HG02642 (cell line): ENCODE results near the gene TM9SF3.

ENCODE experiments used
- ATAC-seq: cut with Tn5 transposase; IDR thresholded peaks from one replicate; pipeline ENCODE4 v1.9.1; 2021; ENCODE audit warnings: mild to moderate bottlenecking; ENCODE audit not compliant: unreplicated experiment, poor library complexity

Gene TM9SF3

DNA sequence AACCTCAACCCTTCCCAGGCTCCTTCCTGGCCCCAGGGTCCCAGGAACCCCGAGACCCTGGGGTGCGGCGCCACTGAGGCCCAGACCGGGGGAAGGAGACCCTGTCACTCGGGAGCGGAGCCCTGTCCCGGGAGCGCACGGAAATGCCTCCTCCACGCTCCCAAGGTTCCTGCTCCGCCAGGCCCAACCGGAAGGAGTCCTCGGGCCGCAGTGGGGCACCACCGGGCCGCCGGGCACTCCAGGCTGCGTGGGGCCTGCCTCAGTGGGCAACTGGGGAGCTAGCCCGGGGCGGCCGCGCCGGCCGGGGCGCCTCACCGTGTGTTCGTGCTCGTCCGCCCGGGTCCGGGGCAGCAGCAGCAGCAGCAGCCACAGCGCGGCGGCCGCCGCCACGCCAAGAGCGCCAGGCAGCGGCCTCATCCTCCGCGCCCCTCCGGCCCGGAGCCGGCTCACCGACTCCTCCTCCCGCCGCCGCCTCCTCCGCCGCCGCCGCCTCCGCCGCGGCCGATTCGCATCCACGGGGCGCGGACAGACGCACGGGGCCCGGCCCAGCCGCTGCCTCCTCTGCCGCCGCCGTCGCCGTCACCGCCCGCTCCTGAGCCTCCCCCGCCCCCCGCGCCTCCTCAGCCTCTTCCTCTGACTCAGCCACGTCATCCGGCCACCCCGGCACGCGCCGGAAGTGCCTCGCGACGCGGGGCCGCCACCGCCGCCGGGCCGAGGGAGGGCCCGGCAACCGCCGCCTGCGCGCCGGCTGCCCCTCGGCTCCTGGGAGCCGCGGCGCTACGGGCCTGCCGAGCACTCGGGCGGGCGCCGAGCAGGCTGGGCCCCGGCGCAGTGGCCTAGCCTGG, at the start of gene TM9SF3:
Gene TM9SF3, minus strand, starts transcription at position 594 of the 845 bp plus-strand sequence. Its CDS starts 177 bp downstream, at position 417.
- ATAC-seq = peak; percentile 79

DNA sequence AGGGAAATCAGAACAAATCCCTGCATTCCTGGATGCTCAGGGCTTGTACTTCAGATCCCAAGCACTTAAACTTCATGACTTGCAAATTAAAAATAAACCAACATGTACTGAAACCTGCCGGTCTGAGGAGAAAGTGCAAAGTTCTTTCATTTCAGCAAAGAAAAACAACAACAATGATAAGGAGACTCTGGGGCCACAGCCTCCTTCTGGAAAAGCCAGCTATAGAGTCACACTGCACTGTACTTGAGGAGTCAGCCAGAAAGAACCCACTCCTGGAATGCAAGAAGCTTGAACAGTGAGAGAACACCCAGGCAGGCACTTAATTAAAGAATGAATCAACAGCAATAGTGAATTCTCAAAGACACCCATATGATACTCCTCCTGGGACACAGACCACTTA, 49.7 kb upstream of the TM9SF3 start:
- ATAC-seq = no peak

DNA sequence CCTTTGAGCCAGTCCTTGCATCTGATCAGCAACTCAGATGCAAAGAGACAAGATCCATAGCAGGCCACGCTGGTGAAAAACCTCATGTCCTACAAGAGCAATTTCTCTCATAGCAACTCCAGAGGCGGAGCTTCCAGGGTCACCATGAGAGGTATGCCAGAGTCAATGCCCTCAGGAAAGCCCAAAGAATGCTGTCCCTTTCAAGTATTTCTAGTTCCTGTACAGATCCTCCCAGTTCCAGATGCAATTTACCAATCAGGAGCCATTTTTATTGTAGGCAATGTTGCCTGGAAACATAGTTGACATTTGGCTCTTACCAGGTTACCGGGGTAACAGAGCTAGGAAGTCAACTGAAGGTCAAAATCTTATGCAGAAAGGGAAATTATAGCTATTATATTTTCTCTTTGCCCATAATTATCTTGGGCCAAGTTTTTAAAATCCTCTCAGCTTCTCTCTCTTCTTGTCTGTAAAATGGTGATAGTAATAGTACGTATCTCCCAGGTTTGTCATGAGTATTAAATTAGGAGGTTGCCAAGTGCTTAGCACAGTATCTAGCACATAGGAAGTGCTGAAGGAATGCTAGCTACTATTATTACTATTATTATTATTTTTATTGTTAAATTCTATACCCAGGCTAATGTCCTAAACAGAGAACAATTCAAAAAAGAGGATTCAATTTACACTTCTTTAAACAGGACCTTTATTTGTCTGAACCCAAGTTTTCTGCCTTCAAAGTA, 46.3 kb upstream of the TM9SF3 start:
- no peak for ATAC-seq

DNA sequence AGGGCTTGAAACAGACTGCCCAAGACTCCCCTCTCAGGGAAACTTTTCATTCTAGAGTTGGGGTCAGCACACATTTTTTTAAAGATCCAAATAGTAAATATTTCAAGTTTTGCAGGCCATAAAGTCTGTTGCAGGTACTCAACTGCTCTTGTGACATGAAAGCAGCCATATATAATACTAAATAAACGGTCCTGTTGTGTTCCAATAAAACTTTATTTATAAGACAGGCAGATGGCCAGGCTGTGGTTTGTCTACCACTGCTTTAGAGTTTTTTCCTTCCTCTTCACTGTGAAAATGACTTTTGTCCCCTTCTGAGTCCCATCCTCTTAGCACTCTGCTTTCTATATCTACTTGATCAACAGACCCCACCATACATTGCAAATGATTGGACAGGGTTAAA, 40.5 kb upstream of the TM9SF3 start:
- ATAC-seq = no peak

DNA sequence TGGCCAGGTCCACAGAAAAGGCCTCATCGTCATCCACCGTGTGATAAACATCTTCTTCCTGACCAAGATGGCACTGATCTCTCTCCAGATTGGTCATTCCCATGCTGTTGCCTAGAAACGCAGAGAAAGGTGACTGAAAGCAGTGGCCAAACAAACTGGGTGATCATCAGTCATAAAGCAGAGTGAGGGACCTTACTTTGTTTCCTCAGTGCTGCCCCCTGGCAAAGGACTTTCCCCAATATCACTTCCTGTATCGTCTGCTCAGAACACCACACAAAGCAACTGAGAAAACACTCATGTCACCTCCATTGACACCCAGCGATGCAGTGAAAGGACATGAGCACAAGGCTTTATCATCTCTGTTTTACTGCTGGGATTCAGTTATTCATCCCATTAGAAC, 40.0 kb upstream of the TM9SF3 start:
- no peak for ATAC-seq

DNA sequence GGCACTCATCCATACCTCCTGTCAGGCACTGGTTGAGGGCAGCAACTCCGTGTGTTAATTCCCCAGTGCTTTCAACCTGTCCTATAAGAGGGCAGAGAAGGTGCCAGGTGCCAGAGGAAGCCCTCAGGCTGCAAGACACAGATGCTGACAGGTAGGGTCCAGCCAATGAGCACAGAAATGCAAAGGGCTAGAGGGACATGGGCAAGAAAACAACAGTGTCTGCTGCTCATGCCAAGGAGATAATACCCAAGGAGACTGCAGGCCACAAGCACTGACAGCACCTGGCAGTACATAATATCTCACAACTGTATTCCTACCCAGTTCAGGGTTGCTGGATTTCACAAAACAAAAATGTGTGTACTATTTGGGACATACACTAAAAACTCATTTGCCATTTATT, 38.4 kb upstream of the TM9SF3 start:
- ATAC-seq = no peak

DNA sequence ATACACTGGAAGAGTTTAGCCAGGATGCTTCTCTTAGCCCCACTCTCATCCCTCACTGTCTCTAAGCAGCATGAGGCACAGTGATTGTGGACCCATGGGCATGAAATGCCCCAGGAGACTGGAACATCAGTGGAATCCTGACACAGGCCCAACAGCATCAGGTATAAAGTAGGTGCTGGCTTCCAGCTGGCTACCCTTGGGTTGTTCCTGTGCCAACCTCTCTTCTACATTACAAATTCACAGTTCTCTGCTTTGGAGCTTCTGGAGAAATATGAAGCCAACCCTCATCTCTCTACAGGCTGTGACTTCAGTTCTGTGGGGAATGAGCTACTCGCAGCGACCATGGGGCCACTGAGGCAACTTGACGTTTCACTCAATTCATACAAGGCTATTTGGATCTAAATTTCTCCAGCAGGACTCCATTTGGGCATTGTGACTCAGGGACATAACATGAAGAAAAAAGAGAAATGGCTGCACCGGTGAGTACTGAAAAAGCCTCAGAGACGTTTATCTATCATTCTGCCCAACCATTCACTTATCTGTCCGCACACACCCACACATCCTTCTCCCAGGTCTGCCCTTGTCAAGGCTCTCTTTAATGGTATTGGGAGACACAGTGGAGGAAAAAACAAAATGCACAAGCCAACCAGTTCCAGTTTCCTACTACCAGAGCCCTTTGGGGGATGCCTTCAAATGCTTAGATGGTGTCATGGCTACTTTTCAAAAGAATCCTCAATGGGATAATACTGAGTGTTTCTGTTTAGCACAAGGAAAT, 35.4 kb upstream of the TM9SF3 start:
- ATAC-seq = no peak

DNA sequence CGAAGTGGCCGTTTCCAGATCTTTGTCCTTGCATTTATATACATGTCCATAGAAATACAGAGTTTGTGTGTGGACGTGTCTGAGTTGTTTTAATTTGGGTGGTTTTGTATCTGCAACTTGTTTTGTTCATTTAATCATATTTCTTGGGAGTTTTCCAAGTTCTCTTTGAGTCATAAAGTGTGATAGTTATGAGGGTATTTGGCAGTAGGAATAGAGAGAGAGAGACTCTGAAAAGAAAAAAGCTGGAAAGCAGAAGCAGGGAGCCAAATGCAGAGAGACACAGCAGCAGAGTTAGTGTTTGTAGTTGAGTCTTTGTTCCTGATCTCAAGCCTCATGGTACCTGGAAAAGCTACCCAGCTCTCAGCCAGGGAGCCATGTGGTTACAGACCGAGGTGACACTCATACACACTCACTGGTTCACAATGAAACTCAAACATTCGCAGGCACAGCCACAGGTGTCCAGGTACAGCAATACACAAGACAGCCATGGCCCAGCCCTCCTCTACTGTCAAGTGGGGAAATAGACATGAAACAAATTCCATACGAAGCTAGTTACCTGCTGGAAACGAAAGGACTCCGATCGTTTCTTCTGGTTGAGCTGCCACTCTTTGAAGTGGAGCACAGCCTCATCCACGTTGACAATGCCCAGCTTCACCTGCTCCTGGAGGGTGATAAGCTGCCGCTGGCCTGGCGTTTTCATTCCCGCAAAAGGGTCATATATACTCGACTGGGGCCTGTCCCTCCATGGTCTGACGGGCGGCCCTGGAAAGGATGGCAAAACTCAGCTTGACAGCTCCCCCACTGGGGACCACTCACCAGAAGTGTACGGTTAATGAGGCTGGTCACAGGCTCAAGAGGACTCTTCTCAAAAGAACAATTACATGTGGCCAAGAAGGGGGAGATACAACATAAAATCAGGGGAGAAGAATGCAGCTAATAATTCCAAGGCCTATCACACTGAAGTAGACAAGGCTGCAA, 33.3 kb upstream of the TM9SF3 start:
- ATAC-seq = no peak

DNA sequence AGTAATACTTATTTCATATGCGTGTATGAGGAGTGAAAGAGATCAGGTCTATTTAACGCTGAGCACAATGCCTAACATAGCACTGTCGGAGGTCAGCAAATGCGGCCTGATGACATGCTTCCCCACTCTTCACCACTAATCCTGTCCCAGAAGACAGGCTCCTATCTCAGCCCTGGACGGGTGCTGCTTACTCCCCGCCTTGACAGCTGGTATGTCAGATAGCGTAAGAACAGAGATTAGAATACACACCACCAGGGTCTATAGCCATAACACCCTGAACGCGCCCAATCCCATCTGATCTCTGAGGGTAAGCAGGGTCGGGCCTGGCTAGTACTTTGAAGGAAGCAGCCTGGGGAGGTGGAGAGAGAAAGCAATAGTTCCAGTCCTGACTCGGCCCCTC, 32.3 kb upstream of the TM9SF3 start:
- no peak for ATAC-seq

DNA sequence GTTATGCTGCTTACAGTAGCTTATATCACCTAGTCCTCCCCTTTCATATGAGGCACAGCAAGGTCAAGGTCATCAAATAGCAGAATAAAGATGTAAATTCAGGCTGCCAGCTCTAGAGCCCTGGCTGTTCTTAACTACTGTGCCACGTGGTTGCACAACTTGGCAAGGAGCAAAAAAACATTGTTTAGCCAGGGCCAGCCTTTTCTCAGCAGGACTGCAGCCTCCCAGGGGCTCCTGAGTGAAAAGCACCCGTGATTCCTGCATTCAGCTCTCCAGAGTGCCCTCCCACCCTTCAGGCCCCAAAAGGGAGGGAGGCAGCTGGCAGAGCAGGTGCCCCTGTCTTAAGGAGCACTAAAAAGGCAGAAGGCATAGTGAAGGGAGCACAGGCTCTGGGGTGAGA, 31.8 kb upstream of the TM9SF3 start:
- no peak for ATAC-seq

DNA sequence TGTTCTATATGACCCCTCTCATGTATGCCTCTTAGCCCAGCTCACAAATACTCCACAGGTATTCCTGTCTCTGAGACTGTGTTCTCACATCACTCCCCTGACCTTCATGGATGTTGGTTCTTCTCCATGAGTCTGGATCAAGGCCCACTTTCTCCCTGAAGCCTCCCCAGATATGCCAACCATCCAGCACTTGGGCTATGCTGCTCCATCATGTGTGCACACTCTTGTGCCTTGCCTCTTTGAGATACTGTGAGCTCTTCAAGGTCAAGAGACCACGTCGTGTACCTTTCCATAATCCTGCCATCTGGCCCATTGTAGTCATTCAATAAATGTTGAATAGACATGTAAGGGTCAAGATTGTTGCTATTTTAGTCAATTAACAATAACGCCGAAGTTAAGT, 30.1 kb upstream of the TM9SF3 start:
- no peak for ATAC-seq

DNA sequence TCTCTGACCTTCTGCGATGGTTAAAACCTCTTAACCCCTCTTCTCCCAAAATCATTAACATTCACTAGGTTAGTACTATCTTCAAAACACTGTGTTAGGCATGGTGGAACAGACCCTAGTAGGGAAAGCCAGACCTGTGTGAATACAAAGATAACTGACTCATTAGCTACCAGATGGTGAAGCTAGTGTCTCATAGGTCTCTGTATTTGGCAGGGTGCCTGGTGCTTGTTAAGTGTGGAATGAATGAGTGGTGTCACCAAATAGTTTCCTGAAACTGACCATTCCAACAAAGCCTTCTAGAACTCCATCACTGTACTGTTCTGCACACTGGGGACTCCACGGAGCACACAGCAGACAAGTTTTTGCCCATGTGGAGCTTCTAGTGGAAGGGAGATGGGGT, 27.7 kb upstream of the TM9SF3 start:
- no peak for ATAC-seq

DNA sequence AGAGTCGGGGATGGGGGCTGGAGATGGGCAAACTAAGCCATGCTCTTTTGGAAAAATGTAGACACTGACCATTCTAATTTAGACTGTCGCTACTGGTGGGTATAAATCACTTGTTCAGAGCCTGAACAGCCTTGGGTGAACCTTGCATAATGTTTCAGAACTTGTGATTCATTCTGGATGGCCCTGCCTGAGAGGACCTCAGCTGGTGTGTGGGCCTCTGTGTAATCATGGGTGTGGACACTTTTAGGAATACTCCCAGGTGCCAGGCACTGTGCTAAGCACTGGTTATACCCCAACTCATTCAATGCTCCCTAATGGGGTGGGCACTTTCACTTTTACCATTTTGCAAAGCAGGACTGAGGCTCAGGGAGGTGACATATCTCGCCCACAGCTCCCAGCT, 26.8 kb upstream of the TM9SF3 start:
- ATAC-seq = no peak

DNA sequence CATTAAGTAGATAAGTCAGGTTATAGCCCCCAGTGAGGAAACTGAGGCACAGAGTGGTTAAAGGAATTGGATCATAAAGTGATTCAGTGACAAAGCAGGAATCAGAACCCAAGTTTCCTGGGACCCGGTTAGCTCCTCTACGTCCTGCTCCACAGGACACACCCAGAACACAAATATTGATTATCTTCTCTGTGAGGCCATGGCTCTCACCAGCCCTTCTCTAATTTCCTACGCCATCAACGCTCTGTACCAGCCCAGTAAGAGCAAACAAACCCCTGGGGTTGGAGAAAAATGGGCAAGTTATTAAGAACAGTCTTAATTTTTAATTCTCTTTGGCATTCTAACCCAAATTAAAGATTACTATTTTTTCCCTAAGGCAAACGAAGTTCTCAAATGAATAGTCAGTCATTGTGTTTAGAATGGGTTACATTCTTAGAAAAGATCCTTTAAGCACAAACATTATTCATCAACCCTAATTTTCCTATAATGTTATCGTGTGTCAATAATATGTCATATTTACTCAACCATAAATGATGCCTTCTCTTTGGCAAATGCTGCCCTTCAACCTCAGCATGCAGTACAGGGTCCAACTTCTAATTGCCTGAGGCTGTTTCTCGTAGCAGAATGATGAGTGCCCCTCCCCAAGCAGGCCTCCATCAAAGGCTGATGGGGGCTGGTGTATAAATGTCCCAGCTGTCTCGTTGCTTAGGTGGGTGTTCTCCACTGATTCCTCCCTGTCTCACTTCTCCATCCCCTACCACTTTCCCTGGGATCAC, 25.4 kb upstream of the TM9SF3 start:
- ATAC-seq = no peak

DNA sequence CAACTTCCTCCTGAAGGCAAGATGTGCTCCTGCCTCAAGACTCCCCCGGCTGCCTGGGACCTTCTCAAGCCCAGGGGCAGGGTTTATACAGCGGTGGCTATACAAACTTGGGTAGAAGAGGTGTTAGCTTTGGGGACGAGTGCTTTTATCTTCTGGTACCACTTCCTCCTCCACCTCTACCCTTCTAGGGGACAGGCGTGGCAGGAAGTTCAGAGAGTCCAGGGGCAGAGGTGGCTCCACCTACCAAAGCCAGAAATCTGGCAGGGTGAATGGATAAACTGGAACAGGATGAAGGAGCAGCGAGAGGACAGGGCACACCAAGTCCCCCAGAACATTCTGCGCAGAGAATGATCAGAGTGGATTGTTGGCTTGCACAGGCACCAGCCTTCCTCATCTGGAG, 24.0 kb upstream of the TM9SF3 start:
- ATAC-seq = no peak

DNA sequence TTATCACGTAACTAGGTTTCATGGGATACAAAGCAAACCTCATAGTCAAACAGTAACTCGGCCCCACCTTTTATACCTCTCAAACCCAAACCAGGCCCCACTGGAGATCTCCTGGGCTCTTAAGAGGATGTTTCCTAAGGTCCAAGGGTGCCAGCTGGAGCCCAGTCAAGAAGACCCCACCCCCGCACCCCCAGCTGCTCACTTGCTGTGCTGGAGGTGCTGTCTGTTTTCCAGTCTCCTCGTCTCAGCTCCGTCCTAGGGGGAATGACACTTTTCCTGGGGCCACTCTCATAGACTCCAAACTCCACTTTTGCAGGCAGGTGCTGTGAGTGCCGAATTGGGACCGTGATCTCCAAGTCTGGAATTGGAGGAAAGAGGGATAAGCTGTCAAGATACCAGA, 22.7 kb upstream of the TM9SF3 start:
- ATAC-seq = no peak

DNA sequence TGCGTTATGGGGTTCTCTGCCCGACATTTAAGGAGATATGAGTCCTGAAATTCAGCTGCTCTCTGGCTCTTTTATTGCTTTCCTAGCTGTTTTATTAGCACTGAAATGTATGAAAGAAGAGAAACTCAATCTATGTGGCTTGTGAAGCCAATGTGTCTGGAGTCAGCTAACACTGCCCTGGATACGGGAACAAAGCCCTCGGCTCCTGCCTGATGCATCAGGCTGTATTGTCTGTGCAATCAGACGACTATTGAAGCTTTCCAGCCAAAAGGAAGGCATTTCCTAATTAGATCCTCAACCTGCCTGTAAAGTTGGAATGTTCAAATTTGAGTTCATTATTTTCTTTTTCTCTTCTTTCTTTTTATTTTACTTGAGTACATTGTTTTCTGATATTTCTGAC, 22.0 kb upstream of the TM9SF3 start:
- ATAC-seq = no peak

DNA sequence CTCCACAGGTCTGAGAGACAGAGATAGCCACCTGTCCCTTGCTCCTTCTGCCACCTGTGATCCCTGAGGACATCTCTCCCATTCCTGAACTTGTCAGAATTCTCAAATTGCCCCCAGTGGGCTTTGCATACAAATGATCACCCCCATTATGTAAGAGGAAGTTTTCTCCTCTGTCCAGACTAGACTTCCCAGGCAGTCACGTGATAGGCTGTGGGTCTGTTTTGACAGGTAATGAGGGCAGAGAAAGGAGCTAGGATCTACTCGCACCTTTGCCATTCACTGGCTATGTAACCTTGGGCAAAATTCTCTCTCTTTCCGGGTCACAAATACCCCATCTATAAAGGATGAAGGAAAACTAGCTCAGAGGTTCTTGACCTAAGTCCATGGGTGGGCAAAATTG, 21.4 kb upstream of the TM9SF3 start:
- ATAC-seq = no peak

DNA sequence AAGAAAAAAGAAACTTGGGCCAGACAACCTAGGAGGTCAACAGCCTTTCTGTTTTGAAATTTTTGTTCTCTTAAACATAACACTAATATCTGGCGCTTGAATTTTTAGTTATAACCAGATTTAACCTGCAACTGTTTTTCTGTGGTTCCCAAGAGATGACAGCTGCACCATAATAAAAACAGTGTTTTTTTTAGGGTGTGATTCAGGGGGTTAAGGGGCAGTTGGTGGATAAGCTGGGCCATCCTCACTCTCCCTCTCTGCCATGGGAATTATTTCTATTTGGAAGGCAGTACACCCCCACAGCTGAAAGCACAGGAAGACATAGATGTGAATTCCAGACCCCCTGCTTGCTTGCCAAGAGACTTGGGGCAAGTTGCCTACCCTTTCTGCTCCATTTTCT, 20.1 kb upstream of the TM9SF3 start:
- no peak for ATAC-seq
